Stimulated activated CD4-positive, alpha-beta T cell treated with anti-CD3 and anti-CD28 coated beads, TNF-alpha, amount 100 ng/mL, for 4 hours (primary cell): ENCODE results near the gene ESAM.

Experiments used
- DNase-seq, 3 experiments: peaks; one replicate each; pipeline ENCODE4 v3.0.0-alpha.2; 2020; ENCODE audit warnings: low read depth in 3 of 3

ESAM gene

DNA sequence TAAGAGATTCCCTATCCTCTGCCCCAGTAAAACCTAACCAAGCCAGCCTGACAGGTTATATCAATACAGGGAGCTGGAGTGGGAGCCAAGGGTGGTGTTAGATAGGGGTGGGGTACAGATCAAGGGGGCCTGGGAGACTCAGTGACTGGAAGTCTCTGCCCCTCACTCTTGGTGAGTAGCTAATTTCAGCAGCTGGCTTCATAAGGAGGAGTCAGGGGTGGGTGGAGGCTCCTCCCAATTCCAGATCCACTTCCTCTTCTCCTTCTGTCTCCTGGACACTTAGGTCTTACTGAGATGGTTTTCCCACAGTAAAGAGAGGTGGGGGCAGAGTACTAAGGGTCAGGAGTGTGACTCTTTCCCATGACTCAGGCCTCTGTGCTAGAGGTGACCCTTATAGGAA, 8.9 kb downstream of the ESAM start:
- no peak for DNase-seq

DNA sequence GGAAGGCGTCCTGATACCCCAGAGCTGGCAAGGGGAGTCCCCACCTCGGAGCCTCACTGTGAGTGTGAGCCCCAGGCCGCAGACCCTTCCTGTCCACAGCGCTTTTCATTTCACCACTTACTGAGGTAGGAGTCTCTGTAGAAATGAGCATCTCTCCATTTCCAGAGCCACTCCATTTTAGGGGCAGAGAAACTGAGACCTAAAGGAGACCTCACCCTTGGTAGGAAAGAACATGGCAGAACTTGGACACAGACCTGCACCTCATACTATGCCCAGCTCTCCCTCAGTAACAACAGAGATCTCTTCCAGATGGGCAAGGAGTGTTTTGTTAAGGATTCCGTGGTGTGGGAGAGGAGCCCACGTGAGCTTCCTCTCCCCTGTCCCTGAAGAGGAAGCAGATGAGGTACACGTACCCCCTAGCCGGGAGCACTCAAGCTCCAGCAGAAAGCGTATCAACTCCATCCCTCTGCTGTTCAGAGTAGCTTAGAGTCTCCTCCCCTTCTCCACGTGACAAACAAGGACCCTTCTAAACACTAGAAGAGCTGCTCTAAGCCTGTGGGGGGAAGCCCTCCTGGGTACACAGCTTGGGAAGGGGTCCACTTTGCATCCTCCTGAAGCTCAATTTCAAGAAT, 9.5 kb downstream of the ESAM start:
- no peak for DNase-seq

DNA sequence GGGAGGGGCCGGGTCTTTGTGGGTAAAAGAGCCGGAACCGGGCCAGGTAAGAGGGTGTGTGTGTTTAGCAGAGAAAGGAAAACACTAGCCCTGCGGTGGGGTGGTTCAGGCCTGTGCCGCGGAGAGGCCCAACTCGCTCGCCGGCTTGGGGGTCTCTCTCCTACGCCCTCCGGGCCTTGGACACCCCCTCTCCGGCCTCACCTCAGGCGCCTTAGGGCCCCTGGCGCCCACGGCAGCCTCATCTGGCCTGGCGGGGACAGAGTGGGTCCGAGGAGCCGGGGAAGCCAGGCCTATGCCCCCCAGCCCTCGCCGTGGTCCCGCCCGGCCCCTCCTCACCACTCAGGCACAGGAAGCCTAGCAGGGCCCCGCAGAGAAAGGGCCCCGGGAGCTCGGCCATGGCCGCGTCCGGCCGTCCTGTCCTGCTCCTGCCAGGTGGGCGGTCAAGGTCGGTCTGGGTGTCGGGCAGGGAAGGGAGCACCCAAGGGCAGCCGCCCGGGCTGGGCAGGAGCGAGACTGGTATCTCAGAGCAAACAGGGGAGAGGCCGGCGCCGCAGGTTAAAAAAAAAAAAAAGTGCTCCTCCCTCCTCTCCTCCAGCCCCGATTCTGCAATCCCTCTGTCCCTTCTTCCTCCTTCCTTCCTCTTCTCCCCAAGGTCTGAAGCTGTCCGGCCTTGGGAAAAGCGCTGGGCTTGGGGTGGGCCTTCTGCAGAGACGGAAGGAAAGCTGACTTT, 10.2 kb downstream of the ESAM start, which contains the start of gene VSIG2:
Gene VSIG2 (minus strand): TSS at position 515 of the 730 bp plus-strand sequence. CDS start 118 bp downstream, at position 397.
- no peak for DNase-seq

DNA sequence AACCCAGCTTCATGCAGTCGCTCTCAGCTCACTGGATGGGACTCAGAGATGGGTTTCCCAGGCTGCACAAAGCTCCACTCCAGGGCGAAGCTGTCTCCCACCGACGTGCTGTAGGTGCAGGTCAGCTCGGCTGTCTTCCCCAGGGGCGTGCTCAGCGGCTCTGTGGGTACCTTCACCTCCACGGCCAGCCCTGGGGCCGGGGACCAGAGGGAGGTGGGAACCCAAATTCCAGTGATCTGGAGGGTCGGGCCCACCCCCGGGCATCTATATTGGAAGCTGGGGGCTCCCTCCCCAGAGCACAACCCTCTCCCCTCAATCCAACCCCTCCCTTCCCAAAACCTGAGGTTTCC, 10.7 kb downstream of the ESAM start:
- DNase-seq: no peak

DNA sequence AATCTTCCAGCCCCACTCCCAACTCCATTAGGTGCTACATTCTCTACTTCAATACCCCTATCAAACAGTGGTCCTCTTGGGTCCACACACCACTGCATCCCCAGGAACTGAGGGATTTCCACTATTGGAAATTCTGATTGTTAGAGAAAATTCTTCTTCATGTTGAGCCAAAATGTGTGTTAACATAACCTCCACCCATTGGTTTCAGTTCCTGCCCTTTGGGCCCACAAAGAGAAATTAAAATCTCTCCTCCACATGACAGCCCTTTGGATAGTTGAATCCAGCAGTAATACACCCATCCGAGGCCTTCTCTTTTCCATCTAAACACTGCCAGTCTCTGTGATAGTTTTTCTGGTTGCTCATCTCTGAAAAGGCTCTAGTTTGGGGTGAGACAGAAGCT, 12.2 kb downstream of the ESAM start:
- DNase-seq: no peak

DNA sequence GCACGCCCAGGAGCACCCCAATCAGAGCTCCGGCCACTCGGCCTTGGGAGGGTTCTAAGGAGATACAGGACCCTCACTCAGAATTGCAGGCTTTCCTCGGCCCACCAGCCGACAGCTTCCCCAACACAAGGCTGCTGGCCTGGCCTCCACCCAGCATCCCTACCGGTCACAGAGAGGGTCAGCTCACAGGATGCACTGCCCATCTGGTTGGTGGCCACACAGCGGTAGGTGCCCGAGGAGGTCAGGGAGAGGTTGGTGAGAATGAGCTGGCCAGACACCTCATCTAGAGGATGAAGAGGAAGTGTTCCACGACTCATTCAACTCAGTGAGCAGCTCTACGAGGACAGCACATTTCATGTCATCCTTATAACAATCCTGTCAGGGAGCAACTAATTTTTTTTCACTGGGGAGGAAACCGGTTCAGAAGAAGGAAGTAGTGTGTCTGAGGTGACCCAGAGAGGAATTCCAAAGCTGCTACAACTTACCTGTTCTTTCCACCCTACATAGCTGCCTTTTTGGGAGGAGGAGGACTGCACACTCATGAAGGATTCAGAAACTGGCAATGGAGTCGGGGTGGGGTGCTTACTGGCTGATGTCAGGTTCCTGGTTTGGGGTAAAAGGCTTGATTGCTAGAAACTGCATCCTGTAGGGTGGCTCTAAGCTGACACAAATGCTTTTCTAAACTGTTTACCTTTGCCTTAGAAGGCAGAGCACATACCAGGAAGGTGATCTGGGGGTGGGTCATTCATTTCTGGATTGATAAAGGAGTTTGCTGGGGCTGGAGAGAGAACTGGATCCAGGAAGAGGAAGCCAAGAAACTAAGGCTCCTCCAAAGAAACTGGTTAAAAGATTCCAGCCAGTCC, 13.4 kb downstream of the ESAM start:
- DNase-seq: no peak

DNA sequence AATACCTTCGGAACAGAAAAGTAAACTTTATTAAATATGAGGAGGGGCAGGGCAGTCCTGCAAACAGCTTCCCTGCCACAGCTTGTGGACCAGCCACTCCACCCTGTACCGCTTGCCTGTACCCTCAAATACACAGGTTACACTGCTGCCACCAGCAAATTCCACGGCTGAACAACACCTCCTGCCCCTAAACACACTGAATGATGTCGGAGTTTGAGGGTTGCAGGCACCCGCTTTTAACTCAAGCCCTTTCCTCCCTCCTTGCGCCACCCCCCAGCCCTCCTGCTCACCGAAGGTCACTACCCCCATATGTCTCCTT, 14.0 kb downstream of the ESAM start:
- DNase-seq: no peak

DNA sequence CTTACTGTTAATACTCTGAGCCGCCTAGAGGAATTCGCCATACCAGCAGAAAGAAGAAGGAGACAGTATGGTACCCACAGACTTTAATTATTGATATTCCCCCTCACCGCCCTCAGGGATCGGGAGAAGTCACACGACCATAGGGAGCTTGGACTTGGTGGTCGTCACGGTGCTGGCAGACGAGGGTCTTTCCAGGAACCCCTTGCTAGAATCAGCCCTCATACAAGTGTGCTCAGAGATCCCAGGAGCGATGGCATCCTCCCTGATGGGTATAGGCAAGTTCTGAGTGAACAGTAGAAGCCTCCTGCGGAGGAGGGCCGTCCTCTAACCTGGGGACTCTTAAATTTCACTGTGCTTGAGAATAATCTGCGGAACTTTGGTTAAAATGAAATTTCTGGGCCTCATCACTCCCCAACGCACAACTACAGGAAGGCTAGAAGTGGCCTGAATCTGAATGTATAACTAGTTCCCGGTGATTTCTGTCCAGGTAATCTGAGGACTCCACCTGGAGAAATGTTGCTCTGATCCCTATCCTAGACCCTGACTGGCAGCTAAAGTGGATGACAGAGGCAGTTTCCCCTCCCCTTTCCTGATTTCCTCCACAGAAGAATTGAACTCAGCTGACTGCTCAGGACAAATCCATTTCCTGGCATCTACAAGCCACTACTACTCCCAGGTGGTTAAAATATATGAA, 14.5 kb downstream of the ESAM start:
- DNase-seq: no peak

DNA sequence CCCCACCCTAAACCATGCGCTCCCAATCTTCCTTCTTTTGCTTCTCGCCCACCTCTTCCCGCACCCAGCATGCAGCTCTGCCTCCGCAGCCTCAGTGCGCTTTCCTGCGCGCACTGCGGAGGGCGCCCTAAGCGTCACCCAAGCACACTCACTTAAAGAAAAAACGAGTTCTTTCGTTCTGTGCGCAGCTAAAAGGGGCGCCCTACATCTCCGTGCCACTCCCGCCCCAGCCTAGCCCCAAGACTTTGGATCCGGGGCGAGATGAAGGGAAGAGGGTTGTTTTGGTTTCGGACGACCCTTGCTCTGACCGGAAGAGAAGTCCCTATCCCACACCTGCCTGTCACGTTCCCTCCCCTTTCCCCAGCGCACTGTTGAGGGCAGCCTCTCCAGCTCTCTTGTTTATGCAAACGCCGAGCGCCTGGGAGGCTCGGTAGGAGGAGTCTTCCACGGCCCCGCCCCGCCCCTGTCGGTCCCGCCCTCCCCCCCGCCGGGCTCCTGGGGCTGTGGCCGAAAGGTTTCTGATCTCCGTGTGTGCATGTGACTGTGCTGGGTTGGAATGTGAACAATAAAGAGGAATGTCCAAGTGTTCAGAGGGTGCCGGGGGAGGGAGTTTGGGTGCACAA, 15.4 kb downstream of the ESAM start:
- peak; percentile 58 to 70 (median 66) for DNase-seq

DNA sequence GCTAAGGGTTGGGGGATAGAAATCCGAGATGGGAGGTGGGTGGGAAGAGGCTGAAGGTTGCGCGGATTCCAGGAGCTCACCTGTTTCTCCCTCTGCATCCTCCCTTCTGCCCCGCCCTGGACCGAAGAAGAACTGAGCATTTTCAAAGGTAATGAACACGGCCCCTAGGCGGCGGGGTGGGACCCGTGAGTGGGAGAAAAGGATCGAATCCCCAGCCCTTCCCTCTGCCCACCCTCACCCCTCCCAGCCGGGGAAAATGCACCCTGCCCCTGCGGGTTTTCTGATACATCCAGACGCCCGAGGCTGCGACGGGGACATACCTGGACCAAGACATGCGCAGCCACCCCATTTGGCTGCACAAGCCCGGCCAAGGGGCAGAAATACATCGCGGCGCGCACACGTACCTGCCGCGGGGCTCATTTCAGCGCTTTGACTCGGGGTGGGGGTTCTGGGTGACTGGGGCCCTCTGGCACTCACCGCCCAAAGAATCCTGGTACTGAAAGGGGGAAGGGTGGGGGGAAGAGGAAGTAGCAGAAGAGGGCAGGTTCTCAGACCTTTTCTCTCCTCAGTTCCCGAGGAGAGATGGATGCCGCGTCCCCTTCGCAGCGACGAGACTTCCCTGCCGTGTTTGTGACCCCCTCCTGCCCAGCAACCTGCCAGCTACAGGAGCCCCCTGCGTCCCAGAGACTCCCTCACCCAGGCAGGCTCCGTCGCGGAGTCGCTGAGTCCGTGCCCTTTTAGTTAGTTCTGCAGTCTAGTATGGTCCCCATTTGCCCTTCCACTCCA, 16.1 kb downstream of the ESAM start:
- DNase-seq: peak in 1 of 3 experiments; percentile 23

DNA sequence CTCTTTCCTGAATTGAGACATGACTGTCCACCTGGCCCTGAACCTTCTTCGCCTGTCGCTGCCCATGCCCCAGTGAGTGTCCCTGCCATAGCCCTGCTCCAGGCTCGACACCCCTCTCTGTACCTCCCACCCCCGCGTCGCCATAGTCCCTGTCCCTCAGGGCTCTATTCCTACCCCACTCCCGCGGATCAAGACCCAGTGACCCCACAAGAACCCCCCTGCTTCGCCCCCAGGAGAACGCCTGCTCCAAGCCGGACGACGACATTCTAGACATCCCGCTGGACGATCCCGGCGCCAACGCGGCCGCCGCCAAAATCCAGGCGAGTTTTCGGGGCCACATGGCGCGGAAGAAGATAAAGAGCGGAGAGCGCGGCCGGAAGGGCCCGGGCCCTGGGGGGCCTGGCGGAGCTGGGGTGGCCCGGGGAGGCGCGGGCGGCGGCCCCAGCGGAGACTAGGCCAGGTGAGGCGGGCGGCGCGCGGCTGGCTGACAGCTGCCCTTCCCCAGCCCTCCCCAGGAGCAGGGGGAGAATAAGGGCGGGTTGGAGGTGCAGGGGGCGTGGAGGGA, 16.7 kb downstream of the ESAM start:
- DNase-seq: no peak

DNA sequence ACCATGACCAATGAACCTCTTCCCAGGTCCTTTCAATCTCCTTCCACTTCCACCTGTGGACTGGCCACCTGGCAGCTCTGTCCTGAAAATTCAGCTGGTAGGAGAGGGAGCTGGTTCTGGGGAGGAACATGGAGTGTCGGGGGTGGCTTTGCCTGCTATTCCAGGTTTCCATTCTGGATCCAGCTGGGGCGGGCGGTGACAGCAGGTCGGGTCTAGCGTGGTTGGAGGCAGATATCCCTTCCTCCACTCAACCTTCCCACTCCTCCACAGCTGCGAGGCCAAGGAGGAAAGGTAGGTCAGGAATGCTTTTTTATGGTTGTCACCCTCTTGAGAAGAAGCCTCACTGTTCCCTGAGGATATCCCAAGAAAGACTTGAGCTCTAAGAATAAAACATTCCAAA, 19.0 kb downstream of the ESAM start:
- no peak for DNase-seq

DNA sequence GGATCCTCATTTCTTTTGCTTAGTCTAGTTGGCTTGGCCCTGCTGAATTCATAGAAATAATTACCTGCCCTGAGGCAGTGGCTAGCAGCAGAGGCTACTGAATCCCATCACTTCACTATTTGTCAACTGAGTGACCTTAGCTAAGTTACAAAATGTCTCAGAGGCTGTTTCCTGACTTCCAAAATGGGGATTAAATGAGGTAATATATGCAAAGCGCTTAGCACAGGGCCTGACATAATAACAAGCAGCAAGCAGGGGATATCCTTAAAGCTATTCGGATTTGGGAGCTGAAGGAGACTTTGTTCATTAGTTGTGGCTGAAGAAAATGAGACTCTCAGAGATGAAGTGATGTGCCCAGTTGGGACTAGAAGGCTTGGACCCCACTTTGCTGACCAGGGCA, 19.5 kb downstream of the ESAM start:
- DNase-seq: no peak

DNA sequence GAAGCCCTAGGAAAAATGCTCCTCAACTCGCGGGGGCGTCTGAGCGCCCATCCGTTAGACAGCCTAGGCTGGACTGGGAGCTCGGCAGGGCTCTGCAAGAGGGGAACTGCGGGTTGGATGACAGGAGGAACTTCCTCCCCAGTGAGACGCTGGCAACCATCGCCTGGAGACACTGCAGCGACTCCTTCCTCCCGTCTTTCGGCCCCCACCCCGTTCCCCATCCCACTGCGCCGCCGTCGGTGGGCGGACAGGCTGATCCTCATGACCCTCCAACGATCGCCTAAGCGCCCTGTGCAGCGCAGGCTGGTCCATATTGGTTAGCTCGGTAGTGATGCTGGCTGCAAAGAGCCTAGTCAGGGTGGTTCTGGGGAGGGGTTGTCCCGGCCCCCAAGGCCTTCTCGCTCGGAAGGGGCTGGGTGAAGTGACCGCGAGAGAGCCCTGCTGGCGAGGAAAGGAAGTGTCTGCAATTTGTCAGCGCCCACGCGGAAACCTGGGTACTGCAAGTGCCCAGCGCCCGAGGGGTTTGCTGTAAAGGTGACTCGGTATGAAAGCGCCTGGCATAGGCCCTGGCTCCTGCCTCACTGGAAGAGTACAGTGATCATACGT, 21.7 kb downstream of the ESAM start:
- no peak for DNase-seq

DNA sequence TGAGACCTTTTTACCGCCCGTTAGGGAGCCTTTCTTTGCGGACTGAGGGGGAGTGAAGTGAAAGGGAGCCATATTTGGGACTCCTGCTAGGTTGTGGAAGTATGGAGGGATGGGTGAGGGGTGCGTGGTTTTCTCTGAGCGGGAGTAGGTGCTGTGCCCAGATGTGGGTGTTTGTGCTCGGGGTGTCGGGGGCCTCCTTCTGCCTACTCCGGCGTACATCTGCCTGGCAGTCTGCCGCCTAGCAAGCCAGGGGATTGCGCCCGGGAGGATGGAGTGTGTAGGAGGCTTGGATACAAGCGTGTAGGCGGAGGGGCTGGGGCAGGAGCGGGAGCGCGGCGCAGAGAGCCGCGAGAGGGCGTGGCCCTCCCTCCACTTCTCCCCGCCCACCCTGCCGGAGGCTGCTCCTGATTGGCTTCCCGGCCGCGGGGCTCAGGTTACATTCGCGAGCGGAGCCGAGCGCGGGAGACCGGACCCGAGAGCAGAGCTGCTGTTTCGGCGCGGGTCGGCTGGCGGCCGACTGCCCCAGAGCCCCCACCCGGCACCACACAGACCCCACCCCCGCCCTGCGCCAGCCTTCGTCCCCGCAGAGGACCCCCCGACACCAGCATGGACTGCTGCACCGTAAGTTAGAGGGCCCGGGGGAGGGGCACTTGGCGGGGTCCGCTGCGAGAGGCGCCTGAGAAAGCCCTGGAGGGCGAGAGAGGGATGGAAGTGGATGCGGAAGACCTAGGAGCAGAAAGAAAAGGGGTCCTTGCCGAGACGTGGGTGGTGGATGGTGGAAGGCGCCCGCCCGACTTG, 22.4 kb downstream of the ESAM start, which contains the start of gene NRGN:
Gene NRGN (plus strand): TSS at position 464 of the 798 bp plus-strand sequence. CDS start 143 bp downstream, at position 607.
- peak; percentile 64 to 71 (median 70) for DNase-seq

DNA sequence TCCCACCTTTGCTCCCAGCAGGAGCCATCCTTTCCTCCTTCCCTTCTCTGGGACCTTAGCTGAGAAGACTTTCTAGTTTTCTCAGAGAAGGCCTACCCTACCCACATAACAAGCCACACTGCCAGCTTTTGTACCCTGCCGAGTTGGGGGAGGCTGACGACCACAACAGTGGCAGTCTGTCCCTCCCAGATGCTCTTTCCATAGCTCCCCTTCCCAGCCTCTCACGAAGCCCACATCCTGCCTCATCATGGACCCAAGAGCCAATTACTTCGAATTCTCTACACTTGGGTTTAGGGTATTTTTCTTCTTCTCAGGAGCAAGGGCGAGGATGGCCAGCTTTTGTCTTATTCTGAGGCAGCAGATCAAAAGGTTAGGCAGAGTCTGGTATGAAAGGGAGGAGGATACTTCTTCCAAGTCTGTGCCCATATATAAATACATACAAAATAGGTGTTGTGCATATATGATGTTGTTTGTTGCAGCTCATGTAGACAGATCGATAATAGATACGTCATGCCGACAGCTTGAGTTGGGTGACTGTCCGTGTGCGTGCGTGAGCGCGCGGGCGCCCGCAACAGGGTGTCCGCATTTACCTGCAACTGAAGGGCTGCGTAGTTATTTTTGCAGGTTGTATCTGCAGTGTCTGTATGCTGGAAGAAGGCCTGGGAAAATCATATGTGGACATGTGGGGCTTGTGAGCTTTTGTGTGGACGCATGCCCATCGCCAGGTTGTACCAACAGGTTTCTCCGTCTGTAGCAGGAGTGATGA, 23.2 kb downstream of the ESAM start:
- no peak for DNase-seq

DNA sequence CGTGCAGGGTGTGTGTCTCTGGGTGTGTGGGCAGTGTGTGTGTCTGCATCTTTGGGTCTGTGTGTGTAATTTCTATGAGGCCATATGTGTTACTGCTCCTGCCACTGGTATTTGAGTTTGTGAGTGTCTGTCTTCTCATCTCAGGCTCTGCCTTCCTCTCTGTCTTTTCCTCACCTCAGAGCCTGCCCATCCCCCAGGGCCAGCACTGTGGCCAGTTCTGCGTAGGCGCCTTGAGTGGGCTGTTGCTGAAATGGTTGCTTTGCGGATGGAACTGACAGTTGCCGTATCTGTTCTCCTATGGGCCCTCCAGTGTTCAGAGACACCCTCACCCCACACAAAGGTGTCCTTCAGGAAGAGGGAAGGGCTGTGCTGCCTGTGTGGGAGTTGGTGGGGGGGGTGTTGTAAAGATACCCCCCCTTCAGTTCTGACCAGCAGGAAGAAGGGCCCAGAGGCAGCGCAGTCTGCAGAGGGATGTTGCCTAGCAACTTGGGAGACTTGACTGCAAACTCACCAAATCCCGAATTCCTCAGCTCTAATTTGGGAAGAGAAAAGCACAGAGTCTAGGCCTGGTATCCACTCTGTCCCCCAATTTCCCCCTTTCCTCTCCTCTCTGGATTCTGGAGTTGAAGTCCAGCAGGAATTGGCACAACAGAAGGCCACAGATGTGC, 24.3 kb downstream of the ESAM start:
- DNase-seq: no peak

DNA sequence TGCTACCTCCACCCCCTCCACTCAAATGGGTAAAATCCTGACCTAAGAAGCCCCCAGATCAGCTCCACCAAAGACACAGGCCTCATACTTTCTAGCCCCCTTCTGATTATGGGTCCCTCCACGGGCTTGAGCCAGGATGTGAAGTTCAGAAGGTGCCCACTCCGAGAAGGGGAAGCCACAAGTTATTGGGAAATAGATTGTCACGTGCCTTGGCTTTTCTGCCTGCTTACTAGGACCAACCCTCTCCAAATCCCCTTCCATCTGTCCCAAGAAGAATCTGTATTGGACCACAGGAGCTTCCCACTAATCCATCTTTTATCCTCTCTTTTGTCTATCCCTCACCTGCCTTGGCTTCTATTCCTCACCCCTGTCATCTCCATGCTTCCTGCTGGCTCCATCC, 25.4 kb downstream of the ESAM start:
- DNase-seq: no peak
